Glutamatergic neuron (in vitro differentiated cells): Measurements from ENCODE around the gene MLXIP. TPM values are rescaled to one million over a fixed set of nuclear protein-coding genes. Genes with fewer than 3 reads are reported as not detected.
"Not testable (repeated sequence)": the region's sequence is repeated elsewhere in the genome, so short reads cannot be mapped to it uniquely, and the experiment has no call there.

Experiments used
- DNase-seq: peaks from one replicate; pipeline ENCODE4 v3.0.0; 2022
- H3K27ac Mint-ChIP-seq: one replicate; pipeline ENCODE4 v1.8.0; 2020; ENCODE audit warnings: mild to moderate bottlenecking, mixed read lengths, inconsistent platforms; ENCODE audit not compliant: unreplicated experiment
- H3K27me3 Mint-ChIP-seq: one replicate; pipeline ENCODE4 v1.8.0; 2020; ENCODE audit warnings: mild to moderate bottlenecking, moderate library complexity, mixed read lengths, inconsistent platforms; ENCODE audit not compliant: unreplicated experiment
- H3K36me3 Mint-ChIP-seq: one replicate; pipeline ENCODE4 v1.8.0; 2020; ENCODE audit warnings: mild to moderate bottlenecking, mixed read lengths, inconsistent platforms; ENCODE audit not compliant: unreplicated experiment
- H3K4me1 Mint-ChIP-seq: one replicate; pipeline ENCODE4 v1.8.0; 2020; ENCODE audit warnings: mild to moderate bottlenecking, low read depth, mixed read lengths, inconsistent platforms; ENCODE audit not compliant: unreplicated experiment
- H3K4me3 Mint-ChIP-seq: one replicate; pipeline ENCODE4 v1.8.0; 2020; ENCODE audit warnings: mild to moderate bottlenecking, mixed read lengths, inconsistent platforms; ENCODE audit not compliant: unreplicated experiment
- H3K9me3 Mint-ChIP-seq: one replicate; pipeline ENCODE4 v1.8.0; 2020; ENCODE audit warnings: mild to moderate bottlenecking, moderate library complexity, mixed read lengths, inconsistent platforms; ENCODE audit not compliant: unreplicated experiment
- CTCF ChIP-seq: fragments of 200-600 bp; sonication (generic); IDR thresholded peaks from one replicate; pipeline ENCODE4 v1.5.0; 2021; ENCODE audit not compliant: partially characterized antibody, unreplicated experiment
- total RNA-seq: library from RNA; stranded (reverse); fragmentation: NEBNext Ultra II Directional; extraction: Animal tissue kit (Norgen Biotek cat#: 25700); gene quantifications from one replicate; pipeline ENCODE4 v1.2.1, GENCODE V29; 2021; ENCODE audit not compliant: unreplicated experiment

Gene MLXIP
- total RNA-seq, 1 donor from 2014 or later = 120 TPM

GRCh38 chr12:122102331-122102730 is 23.8 kb downstream of the MLXIP start:
- DNase-seq = no peak
- no peak for TF ChIP-seq CTCF
- Mint-ChIP-seq H3K27me3 (peaks cover 12% of the 10 kb centered on the region), H3K4me3 (no peak overlapping the region), H3K4me1 (peaks cover 49% of the 10 kb centered on the region), H3K36me3 (peaks cover 3% of the 10 kb centered on the region), H3K9me3 (peaks cover 21% of the 10 kb centered on the region), H3K27ac (no peak overlapping the region)

- Mint-ChIP-seq H3K4me3 (no peak overlapping the region), H3K27me3 (no peaks in the 10 kb centered on the region), H3K27ac (no peak overlapping the region), H3K9me3 (peaks cover 1% of the 10 kb centered on the region), H3K36me3 (peaks cover 3% of the 10 kb centered on the region), H3K4me1 (peaks cover 43% of the 10 kb centered on the region)
- no peak for DNase-seq
- TF ChIP-seq CTCF = no peak
Observed at GRCh38 chr12:122104844-122105243, 26.3 kb downstream of the MLXIP start.

GRCh38 chr12:122105496-122105895 is 26.9 kb downstream of the MLXIP start:
- H3K27me3 Mint-ChIP-seq, H3K36me3 Mint-ChIP-seq, H3K4me3 Mint-ChIP-seq, H3K9me3 Mint-ChIP-seq, DNase-seq: not testable (repeated sequence)
- H3K27ac Mint-ChIP-seq = peak overlapping the region; percentile 5
- H3K4me1 Mint-ChIP-seq = peaks cover 36% of the 10 kb centered on the region

GRCh38 chr12:122106843-122107242 is 28.3 kb downstream of the MLXIP start:
- Mint-ChIP-seq H3K4me3 (no peak overlapping the region), H3K9me3 (peaks cover 1% of the 10 kb centered on the region)

GRCh38 chr12:122107261-122107660 is 28.7 kb downstream of the MLXIP start:
- Mint-ChIP-seq H3K36me3 (peaks cover 3% of the 10 kb centered on the region), H3K4me3 (no peak overlapping the region), H3K9me3 (peaks cover 1% of the 10 kb centered on the region), H3K27me3 (no peaks in the 10 kb centered on the region), H3K4me1 (peaks cover 32% of the 10 kb centered on the region), H3K27ac (no peak overlapping the region)
- DNase-seq = no peak
- no peak for TF ChIP-seq CTCF

More at GRCh38 chr12:122106843-122107242, 28.3 kb downstream of the MLXIP start:
- no peak for TF ChIP-seq CTCF
- Mint-ChIP-seq H3K4me1 (peaks cover 28% of the 10 kb centered on the region), H3K27me3 (no peaks in the 10 kb centered on the region), H3K27ac (no peak overlapping the region), H3K36me3 (peaks cover 3% of the 10 kb centered on the region)
- no peak for DNase-seq

- Mint-ChIP-seq H3K4me3 (no peak overlapping the region), H3K9me3 (no peaks in the 10 kb centered on the region), H3K27ac (no peak overlapping the region), H3K27me3 (no peaks in the 10 kb centered on the region), H3K4me1 (peaks cover 26% of the 10 kb centered on the region), H3K36me3 (no peaks in the 10 kb centered on the region)
- no peak for DNase-seq
- TF ChIP-seq CTCF = no peak
Observed at GRCh38 chr12:122111089-122111641, 32.6 kb downstream of the MLXIP start.
